DND-41 (cell line): ENCODE measurements around the gene B3GALT6.

Experiments
- ATAC-seq: fragments of 200-7000 bp; cut with Tn5 transposase; 3 replicates; pipeline ENCODE4 v1.9.1; 2021; ENCODE audit warnings: low read depth; ENCODE audit not compliant: insufficient read depth
- DNase-seq: peaks from one replicate; pipeline ENCODE4 v3.0.0-alpha.2; 2020
- H2AFZ ChIP-seq: 2 replicates; pipeline ENCODE4 v1.6.0; 2012; ENCODE audit warnings: low read depth, low read length
- H3K27ac ChIP-seq: 2 replicates; pipeline ENCODE4 v1.5.1; 2012; ENCODE audit warnings: low read length, inconsistent platforms
- H3K27me3 ChIP-seq: fragments of 200-600 bp; sonication (generic); 2 replicates; pipeline ENCODE4 v1.6.0; 2012; ENCODE audit warnings: low read length, mild to moderate bottlenecking, inconsistent platforms; ENCODE audit not compliant: insufficient read depth, poor library complexity
- H3K36me3 ChIP-seq: 2 replicates; pipeline ENCODE4 v1.5.1; 2012; ENCODE audit warnings: low read length, inconsistent platforms; ENCODE audit not compliant: insufficient read depth
- H3K4me1 ChIP-seq: 2 replicates; pipeline ENCODE4 v1.5.1; 2012; ENCODE audit warnings: mild to moderate bottlenecking, low read length; ENCODE audit not compliant: insufficient read depth
- H3K4me2 ChIP-seq: 2 replicates; pipeline ENCODE4 v1.6.0; 2012; ENCODE audit warnings: mild to moderate bottlenecking, moderate library complexity, low read length, inconsistent platforms; ENCODE audit not compliant: insufficient read depth
- H3K4me3 ChIP-seq, 2 experiments: fragments of 200-600 bp in 1 of 2; shearing (Covaris generic) in 1 of 2; 2 replicates each; pipeline ENCODE4 v1.5.1; 2012 to 2016; ENCODE audit warnings: inconsistent platforms in 2 of 2, low read length in 2 of 2, mild to moderate bottlenecking in 2 of 2, low read depth in 1 of 2, moderate library complexity in 1 of 2
- H3K79me2 ChIP-seq: 2 replicates; pipeline ENCODE4 v1.6.0; 2012; ENCODE audit warnings: low read length, inconsistent platforms; ENCODE audit not compliant: insufficient read depth
- H3K9ac ChIP-seq: 2 replicates; pipeline ENCODE4 v1.6.0; 2012; ENCODE audit warnings: low read depth, mild to moderate bottlenecking, inconsistent platforms, low read length, moderate library complexity
- H3K9me3 ChIP-seq: 2 replicates; pipeline ENCODE4 v1.5.1; 2012; ENCODE audit warnings: low read length, moderate library complexity, mild to moderate bottlenecking, inconsistent platforms; ENCODE audit not compliant: insufficient read depth, severe bottlenecking
- H4K20me1 ChIP-seq: 2 replicates; pipeline ENCODE4 v1.6.0; 2012; ENCODE audit warnings: low read length; ENCODE audit not compliant: insufficient read depth
- EZH2 ChIP-seq: IDR thresholded peaks from 3 replicates; pipeline ENCODE4 v1.6.1; 2012; ENCODE audit warnings: borderline replicate concordance, low read depth, mild to moderate bottlenecking, moderate library complexity, low read length, inconsistent platforms; ENCODE audit not compliant: severe bottlenecking
- TF ChIP-seq, protein P1 (sequence below): IDR thresholded peaks from 2 replicates; pipeline ENCODE4 v1.5.1; 2012; ENCODE audit warnings: borderline replicate concordance, low read length, moderate library complexity, mild to moderate bottlenecking; ENCODE audit not compliant: poor library complexity, severe bottlenecking; ENCODE audit errors: extremely low read depth

B3GALT6 gene

DNA sequence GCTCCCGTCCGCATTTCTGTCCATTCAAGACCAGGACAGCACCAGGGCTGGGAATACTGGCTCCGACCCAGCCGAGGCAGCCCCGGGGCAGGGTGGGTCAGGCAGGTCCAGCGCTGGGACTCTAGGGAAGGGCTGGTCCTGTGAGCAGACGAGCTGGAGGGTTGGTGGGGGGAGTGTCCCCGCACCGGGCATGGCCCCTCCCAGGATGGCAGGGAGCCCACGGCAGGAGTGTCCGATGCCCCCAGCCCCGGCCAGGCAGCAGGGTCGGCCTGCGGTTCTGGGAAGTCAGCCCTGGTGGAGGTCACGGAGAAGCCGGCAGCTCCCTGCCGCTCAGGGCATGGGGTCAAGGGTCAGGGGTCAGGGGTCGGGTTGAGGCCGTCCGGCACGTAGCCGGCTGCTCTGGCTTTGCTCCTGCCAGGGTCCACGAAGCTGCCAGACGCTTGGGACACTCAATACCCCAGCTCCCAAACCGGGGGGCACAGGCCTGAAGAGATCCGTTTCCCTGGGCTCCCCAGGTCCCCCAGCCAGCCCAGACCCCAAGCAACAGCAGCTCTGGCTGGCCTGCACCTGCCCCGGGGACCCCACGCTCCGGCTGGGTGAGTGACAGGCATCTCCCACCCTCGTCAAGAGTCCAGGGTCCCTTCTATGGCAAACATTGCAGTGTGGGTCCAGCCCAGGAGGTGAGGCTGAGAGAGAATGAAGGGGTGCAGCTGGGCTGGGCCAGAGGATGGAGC is 7.7 kb downstream of the B3GALT6 start:
- Histone ChIP-seq H3K9ac (no peak overlapping the region), H3K4me3 (no peak overlapping the region), H2AFZ (no peak overlapping the region), H3K9me3 (no peaks in the 10 kb centered on the region), H3K27ac (no peak overlapping the region), H3K4me2 (no peak overlapping the region), H3K79me2 (peaks cover 3% of the 10 kb centered on the region; the same call in 1 of the 2 replicates), H3K4me1 (no peaks in the 10 kb centered on the region), H3K36me3 (peaks cover 6% of the 10 kb centered on the region; the same call in 1 of the 2 replicates), H4K20me1 (peaks cover 26% of the 10 kb centered on the region), H3K27me3 (no peaks in the 10 kb centered on the region)
- DNase-seq (no peak), ATAC-seq (no peak)
- TF ChIP-seq EZH2 = no peak
- TF ChIP-seq, protein P1, sequence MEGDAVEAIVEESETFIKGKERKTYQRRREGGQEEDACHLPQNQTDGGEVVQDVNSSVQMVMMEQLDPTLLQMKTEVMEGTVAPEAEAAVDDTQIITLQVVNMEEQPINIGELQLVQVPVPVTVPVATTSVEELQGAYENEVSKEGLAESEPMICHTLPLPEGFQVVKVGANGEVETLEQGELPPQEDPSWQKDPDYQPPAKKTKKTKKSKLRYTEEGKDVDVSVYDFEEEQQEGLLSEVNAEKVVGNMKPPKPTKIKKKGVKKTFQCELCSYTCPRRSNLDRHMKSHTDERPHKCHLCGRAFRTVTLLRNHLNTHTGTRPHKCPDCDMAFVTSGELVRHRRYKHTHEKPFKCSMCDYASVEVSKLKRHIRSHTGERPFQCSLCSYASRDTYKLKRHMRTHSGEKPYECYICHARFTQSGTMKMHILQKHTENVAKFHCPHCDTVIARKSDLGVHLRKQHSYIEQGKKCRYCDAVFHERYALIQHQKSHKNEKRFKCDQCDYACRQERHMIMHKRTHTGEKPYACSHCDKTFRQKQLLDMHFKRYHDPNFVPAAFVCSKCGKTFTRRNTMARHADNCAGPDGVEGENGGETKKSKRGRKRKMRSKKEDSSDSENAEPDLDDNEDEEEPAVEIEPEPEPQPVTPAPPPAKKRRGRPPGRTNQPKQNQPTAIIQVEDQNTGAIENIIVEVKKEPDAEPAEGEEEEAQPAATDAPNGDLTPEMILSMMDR = no peak

DNA sequence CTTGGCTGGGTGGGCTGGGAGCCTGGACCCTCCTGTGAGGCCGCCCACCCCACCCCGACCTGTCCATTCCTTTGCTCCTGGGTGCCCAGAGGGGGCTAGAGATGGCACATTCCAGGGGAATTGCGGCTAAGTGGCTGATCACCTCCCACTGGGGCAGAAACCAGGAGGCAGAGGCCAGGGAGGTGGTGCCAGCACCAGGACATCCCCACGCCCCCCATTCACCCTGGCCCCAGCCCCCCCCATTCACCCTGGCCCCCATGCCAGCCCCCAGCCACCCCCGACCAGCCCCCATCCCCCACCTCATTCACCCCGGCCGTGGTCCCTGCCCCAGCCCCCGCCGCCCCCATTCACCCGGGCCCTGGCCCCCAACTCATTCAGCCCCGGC is 8.3 kb downstream of the B3GALT6 start:
- Histone ChIP-seq H3K27ac (no peak overlapping the region), H3K36me3 (0 out of 2 replicates have a peak, but pooled peaks cover 1% of the 10 kb centered on the region), H3K9me3 (no peaks in the 10 kb centered on the region), H3K27me3 (no peaks in the 10 kb centered on the region), H4K20me1 (peaks cover 21% of the 10 kb centered on the region), H3K79me2 (no peaks in the 10 kb centered on the region), H2AFZ (no peak overlapping the region), H3K4me3 (no peak overlapping the region), H3K4me1 (no peaks in the 10 kb centered on the region), H3K4me2 (no peak overlapping the region), H3K9ac (no peak overlapping the region)
- DNase-seq (no peak), ATAC-seq (no peak)
- TF ChIP-seq EZH2 = no peak
- TF ChIP-seq, protein P1 = no peak

DNA sequence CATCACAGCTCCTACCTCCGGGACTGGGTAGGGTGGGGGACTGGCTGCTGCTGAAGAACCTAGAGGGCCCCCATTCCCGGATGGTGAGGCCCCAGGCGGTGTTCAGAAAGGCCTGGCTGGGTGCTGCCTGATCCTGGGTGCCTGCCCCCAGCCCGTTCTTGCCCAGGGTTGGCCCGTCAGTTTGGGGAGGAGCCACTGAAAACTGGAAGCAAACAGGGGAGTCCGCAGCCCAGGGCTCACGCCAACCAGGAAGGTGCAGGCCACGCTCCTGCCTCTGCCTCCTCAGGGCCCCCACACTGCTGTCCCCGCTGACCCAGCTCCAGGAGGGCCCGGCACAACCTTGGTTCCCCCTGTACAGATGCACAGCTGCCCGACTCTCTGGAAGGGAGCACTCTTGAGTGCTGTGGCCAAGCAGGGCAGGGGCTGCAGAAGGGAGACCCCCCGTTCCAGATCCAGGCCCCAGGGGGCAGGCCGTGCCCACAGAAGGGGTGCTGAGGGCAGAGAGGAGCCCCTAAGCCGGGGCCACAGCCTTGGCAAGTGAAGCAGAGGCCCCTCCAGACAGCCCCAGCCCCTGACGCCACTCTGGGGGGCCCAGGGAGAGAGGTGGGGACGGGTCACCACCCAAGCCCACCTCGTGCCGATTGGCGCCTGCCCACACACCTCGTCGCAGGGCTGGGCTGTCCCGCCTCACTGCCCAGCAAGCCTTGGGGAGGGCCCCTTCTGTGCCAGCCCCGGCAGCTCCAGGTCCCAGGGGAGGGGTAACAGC is 9.0 kb downstream of the B3GALT6 start:
- no peak overlapping the region for H3K4me3 ChIP-seq
- ATAC-seq (no peak), DNase-seq (no peak)
- TF ChIP-seq, protein P1 = no peak
- TF ChIP-seq EZH2 = no peak
- peaks cover 14% of the 10 kb centered on the region for H4K20me1 ChIP-seq
- no peaks in the 10 kb centered on the region for H3K36me3 ChIP-seq
- no peak overlapping the region for H3K9ac ChIP-seq
- H3K79me2 ChIP-seq = no peaks in the 10 kb centered on the region
- H2AFZ ChIP-seq = no peak overlapping the region
- no peaks in the 10 kb centered on the region for H3K4me1 ChIP-seq
- no peak overlapping the region for H3K27ac ChIP-seq
- no peak overlapping the region for H3K4me2 ChIP-seq
- H3K27me3 ChIP-seq = no peaks in the 10 kb centered on the region
- H3K9me3 ChIP-seq = no peaks in the 10 kb centered on the region
